H1 (cell line): ENCODE results near the gene SPATS1. TPM values are rescaled to one million over a fixed set of nuclear protein-coding genes. Genes with fewer than 3 reads are reported as not detected.

ENCODE experiments used
- CTCF ChIA-PET: fragments of 300-600 bp; sonication (Branson Sonifier 250); formaldehyde crosslinking; loops from one replicate; lab custom pipeline; 2021; ENCODE audit not compliant: partially characterized antibody; lab: Charles Lee
- POLR2A ChIA-PET: fragments of 300-600 bp; sonication (Branson Sonifier 250); formaldehyde crosslinking; loops from one replicate; lab custom pipeline; 2021; ENCODE audit warnings: inconsistent platforms; ENCODE audit not compliant: partially characterized antibody; lab: Charles Lee
- DNase-seq, 2 experiments: peaks; one replicate each; pipeline versions ENCODE4 v3.0.0 to v3.0.0-alpha.2; 2010 to 2022; ENCODE audit warnings: low spot score in 2 of 2, low read depth in 1 of 2, mixed read lengths in 1 of 2
- FAIRE-seq: peaks from 2 replicates; lab custom pipeline; 2011; peaks lifted over from hg19 to GRCh38; lab: Jason Lieb, UNC
- H2AFZ ChIP-seq: 2 replicates; pipeline ENCODE4 v1.8.1; 2012; ENCODE audit warnings: low read length, inconsistent platforms
- H2AK5ac ChIP-seq: 2 replicates; pipeline ENCODE4 v1.6.1; 2013; ENCODE audit warnings: low read depth, low read length
- H2BK120ac ChIP-seq: replicated peaks from 2 replicates; pipeline ENCODE3; 2013; ENCODE audit warnings: low read depth, low read length, inconsistent platforms
- H2BK12ac ChIP-seq: 2 replicates; pipeline ENCODE4 v1.6.1; 2013; ENCODE audit warnings: low read depth, low read length
- H2BK15ac ChIP-seq: 2 replicates; pipeline ENCODE4 v1.6.1; 2013; ENCODE audit warnings: low read length
- H2BK20ac ChIP-seq: 2 replicates; pipeline ENCODE4 v1.6.1; 2013; ENCODE audit warnings: low read length
- H2BK5ac ChIP-seq: 2 replicates; pipeline ENCODE4 v1.6.1; 2013; ENCODE audit warnings: low read depth, low read length
- H3K14ac ChIP-seq: 2 replicates; pipeline ENCODE4 v1.6.1; 2013; ENCODE audit warnings: inconsistent platforms; ENCODE audit not compliant: insufficient read length
- H3K18ac ChIP-seq: 2 replicates; pipeline ENCODE4 v1.6.1; 2013; ENCODE audit warnings: low read length; ENCODE audit errors: extremely low read depth
- H3K23ac ChIP-seq: 2 replicates; pipeline ENCODE4 v1.6.1; 2013; ENCODE audit warnings: inconsistent platforms; ENCODE audit not compliant: insufficient read length
- H3K23me2 ChIP-seq: 2 replicates; pipeline ENCODE4 v1.6.1; 2013; ENCODE audit warnings: low read depth, low read length
- H3K27ac ChIP-seq: 2 replicates; pipeline ENCODE4 v1.6.1; 2011; ENCODE audit warnings: low read depth, low read length, inconsistent platforms
- H3K27me3 ChIP-seq, 4 experiments: replicated peaks in 1 of 4; 1 replicate in 1 of 4; 2 replicates in 3 of 4; pipeline versions ENCODE4 v1.6.1 to v1.8.1; 2011 to 2013; ENCODE audit warnings: low read length in 3 of 4, mild to moderate bottlenecking in 3 of 4, inconsistent platforms in 2 of 4, mixed read lengths in 2 of 4, moderate library complexity in 1 of 4; ENCODE audit not compliant: control insufficient read depth in 3 of 4, insufficient read depth in 3 of 4; ENCODE audit errors: extremely low read depth in 1 of 4
- H3K36me3 ChIP-seq, 4 experiments: 2 replicates each; pipeline versions ENCODE4 v1.6.1 to v1.8.1; 2011 to 2013; ENCODE audit warnings: mild to moderate bottlenecking in 4 of 4, low read length in 3 of 4, moderate library complexity in 2 of 4, control low read depth in 1 of 4, inconsistent platforms in 1 of 4; ENCODE audit not compliant: insufficient read depth in 4 of 4, control insufficient read depth in 2 of 4
- H3K4ac ChIP-seq: replicated peaks from 2 replicates; pipeline ENCODE3; 2013; ENCODE audit warnings: low read length, low read depth, mixed read lengths, inconsistent platforms; ENCODE audit not compliant: insufficient read length
- H3K4me1 ChIP-seq, 4 experiments: replicated peaks in 1 of 4; 1 replicate in 1 of 4; 2 replicates in 3 of 4; pipeline versions ENCODE4 v1.6.1 to v1.8.1; 2011 to 2013; ENCODE audit warnings: low read length in 3 of 4, inconsistent platforms in 2 of 4, mixed read lengths in 1 of 4; ENCODE audit not compliant: insufficient read depth in 4 of 4, control insufficient read depth in 3 of 4
- H3K4me2 ChIP-seq, 2 experiments: 2 replicates each; pipeline versions ENCODE4 v1.6.1 to v1.8.1; 2011 to 2013; ENCODE audit warnings: low read depth in 2 of 2, low read length in 2 of 2, control low read depth in 1 of 2, inconsistent platforms in 1 of 2, mild to moderate bottlenecking in 1 of 2; ENCODE audit not compliant: insufficient read depth in 1 of 2
- H3K4me3 ChIP-seq, 4 experiments: fragments of 200-600, 300-600 bp in 1 of 4; sonication (generic), shearing (Covaris generic), sonication (Bioruptor Twin) in 1 of 4; 2 replicates each; pipeline versions ENCODE4 v1.5.1 to v1.8.1; 2011 to 2016; ENCODE audit warnings: low read length in 4 of 4, low read depth in 3 of 4, control low read depth in 2 of 4, inconsistent platforms in 2 of 4, mild to moderate bottlenecking in 2 of 4, mixed read lengths in 1 of 4, moderate library complexity in 1 of 4; ENCODE audit not compliant: insufficient read depth in 2 of 4; ENCODE audit errors: extremely low read depth in 1 of 4
- H3K56ac ChIP-seq: replicated peaks from 2 replicates; pipeline ENCODE3; 2013; ENCODE audit warnings: low read depth, mild to moderate bottlenecking, mixed read lengths, low read length, inconsistent platforms; ENCODE audit not compliant: insufficient read length
- H3K79me1 ChIP-seq: 2 replicates; pipeline ENCODE4 v1.6.1; 2013; ENCODE audit warnings: low read depth, low read length, control low read depth
- H3K79me2 ChIP-seq, 2 experiments: 2 replicates each; pipeline versions ENCODE4 v1.6.1 to v1.8.1; 2012 to 2013; ENCODE audit warnings: low read length in 2 of 2, mild to moderate bottlenecking in 2 of 2, inconsistent platforms in 1 of 2; ENCODE audit not compliant: insufficient read depth in 2 of 2, control insufficient read depth in 1 of 2
- H3K9ac ChIP-seq, 4 experiments: replicated peaks in 1 of 4; 1 replicate in 1 of 4; 2 replicates in 3 of 4; pipeline versions ENCODE4 v1.6.1 to v1.8.1; 2011 to 2013; ENCODE audit warnings: low read depth in 3 of 4, low read length in 3 of 4, control low read depth in 2 of 4, mild to moderate bottlenecking in 2 of 4, moderate library complexity in 2 of 4, inconsistent platforms in 1 of 4; ENCODE audit errors: extremely low read depth in 1 of 4
- H3K9me3 ChIP-seq, 2 experiments: 2 replicates each; pipeline versions ENCODE4 v1.6.1 to v1.8.1; 2012 to 2013; ENCODE audit warnings: mild to moderate bottlenecking in 2 of 2, moderate library complexity in 2 of 2, control low read depth in 1 of 2, inconsistent platforms in 1 of 2, low read depth in 1 of 2, low read length in 1 of 2, mixed read lengths in 1 of 2; ENCODE audit not compliant: insufficient read depth in 2 of 2
- H4K20me1 ChIP-seq, 2 experiments: replicated peaks in 1 of 2; 2 replicates each; pipeline versions ENCODE3 to v1.8.1; 2011 to 2013; ENCODE audit warnings: inconsistent platforms in 2 of 2, low read length in 2 of 2, mild to moderate bottlenecking in 1 of 2; ENCODE audit not compliant: insufficient read depth in 2 of 2, control insufficient read depth in 1 of 2
- H4K5ac ChIP-seq: 2 replicates; pipeline ENCODE4 v1.6.1; 2013; ENCODE audit warnings: low read length, low read depth, mixed read lengths, inconsistent platforms; ENCODE audit not compliant: insufficient read length
- H4K8ac ChIP-seq: 2 replicates; pipeline ENCODE4 v1.8.0; 2013; ENCODE audit warnings: mild to moderate bottlenecking, moderate library complexity, low read length, inconsistent platforms; ENCODE audit not compliant: insufficient read depth; ENCODE audit errors: extremely low read depth
- H4K91ac ChIP-seq: replicated peaks from 2 replicates; pipeline ENCODE3; 2013; ENCODE audit warnings: low read length, mixed read lengths, inconsistent platforms; ENCODE audit not compliant: insufficient read length
- ASH2L ChIP-seq: fragments of 200-600, 300-600 bp; sonication (generic); IDR thresholded peaks from one replicate; pipeline ENCODE4 v1.7.1; 2017; ENCODE audit warnings: low read length
- JUND ChIP-seq: IDR thresholded peaks from 2 replicates; pipeline ENCODE4 v1.6.1; 2011; ENCODE audit warnings: mild to moderate bottlenecking, improper control_type of control experiment, low read length
- KDM5A ChIP-seq: fragments of 200-600 bp; IDR thresholded peaks from 2 replicates; pipeline ENCODE4 v1.7.1; 2012; ENCODE audit warnings: mild to moderate bottlenecking, low read length, inconsistent platforms, mixed read lengths
- RAD21 ChIP-seq, 2 experiments: IDR thresholded peaks in 1 of 2; conservative IDR thresholded peaks in 1 of 2; 2 replicates each; pipeline ENCODE4 v1.6.1; 2011; ENCODE audit warnings: low read depth in 2 of 2, low read length in 2 of 2, improper control_type of control experiment in 1 of 2, inconsistent platforms in 1 of 2, mild to moderate bottlenecking in 1 of 2, moderate library complexity in 1 of 2
- TAF1 ChIP-seq: IDR thresholded peaks from 2 replicates; pipeline ENCODE4 v1.6.1; 2011; ENCODE audit warnings: mild to moderate bottlenecking, low read depth, low read length
- WGBS, 2 experiments: shearing (Covaris generic) in 1 of 2; methylation state at CpG; one replicate each; pipeline versions ENCODE4 v1.1.6 to v1.1.7; 2013 to 2015; ENCODE audit warnings: low lambda C conversion rate in 2 of 2, mixed read lengths in 2 of 2, inconsistent platforms in 1 of 2, low coverage in 1 of 2, missing lambda C conversion rate in 1 of 2; ENCODE audit not compliant: insufficient replicate concordance in 2 of 2, insufficient coverage in 1 of 2, insufficient read length in 1 of 2; ENCODE audit errors: extremely low coverage in 1 of 2, missing lambda C conversion rate in 1 of 2; 5-methylcytosine and 5-hydroxymethylcytosine counted together
- polyA plus RNA-seq, 7 experiments: library from polyadenylated mRNA; depleted of rRNA in 3 of 7; stranded (reverse) in 5 of 7; unstranded in 2 of 7; fragments of >200 nt in 5 of 7; fragments of 200-250 nt in 2 of 7; gene quantifications; 1 replicate in 5 of 7; 2 replicates in 1 of 7; 4 replicates in 1 of 7; pipeline versions ENCODE4 v1.2.1 to v1.2.3, GENCODE V29; 2011 to 2013; ENCODE audit warnings: missing spikeins in 2 of 7, mixed read lengths in 2 of 7
- total RNA-seq: library from RNA; stranded (reverse); fragmentation: NEBNext Ultra II Directional; extraction: Animal tissue kit (Norgen Biotek cat#: 25700); gene quantifications from 2 replicates; pipeline ENCODE4 v1.2.1, GENCODE V29; 2021

Gene SPATS1
- total and polyA plus RNA-seq, 2 of the 8 experiments (the other 6 are each of a cell fraction or from before 2014, with no cell fraction given), result not detected

GRCh38 chr6:44306710-44307109 is 35.7 kb upstream of the SPATS1 start:
- H3K36me3 ChIP-seq, result peaks cover 28 to 81% (median 72%) of the 10 kb centered on the region in 4 experiments
- POLR2A ChIA-PET, result interaction anchor here (0.6 to 6.9 kb wide), 12 partner anchors 9 to 673 kb away, joined by 3 to 81 read pairs (median 7); partner anchors contain the start of genes HSP90AB1 and SLC35B2
- H3K4ac ChIP-seq, result no peak overlapping the region
- no peak overlapping the region for H3K4me3 ChIP-seq
- H4K91ac ChIP-seq, result no peak overlapping the region
- H3K18ac ChIP-seq, result no peak overlapping the region
- no peak overlapping the region for H3K27ac ChIP-seq
- no peak overlapping the region for H2AK5ac ChIP-seq
- WGBS, 2 experiments, result 97% methylated on average over 8 of the region's 8 CpGs; no CpG with 5 or more reads in 1 of the 2 experiments
- no peak overlapping the region for H3K9ac ChIP-seq
- peaks cover 0 to 4% of the 10 kb centered on the region in 2 experiments; a peak in 1 of 4 replicates for H3K79me2 ChIP-seq
- DNase-seq (no peak), FAIRE-seq (no peak)
- H4K8ac ChIP-seq, result no peak overlapping the region
- H3K4me2 ChIP-seq, result no peak overlapping the region
- no peaks in the 10 kb centered on the region for H3K79me1 ChIP-seq
- no peak overlapping the region for H2BK15ac ChIP-seq
- peaks cover 2 to 4% of the 10 kb centered on the region in 2 experiments for H4K20me1 ChIP-seq
- no peaks in the 10 kb centered on the region for H3K23me2 ChIP-seq
- H2BK120ac ChIP-seq, result no peak overlapping the region
- H2AFZ ChIP-seq, result no peak overlapping the region
- no peak overlapping the region for H4K5ac ChIP-seq
- H3K9me3 ChIP-seq, result no peaks in the 10 kb centered on the region
- TF ChIP-seq TAF1 (no peak), JUND (no peak), RAD21 (IDR thresholded peaks at IDR 0.05 in 1 of 2, conservative IDR thresholded peaks at IDR 0.05 in 1 of 2; ENCODE audit: low read depth in 2 of 2, low read length in 2 of 2) (no peak), KDM5A (no peak), ASH2L (no peak)
- no peak overlapping the region for H2BK12ac ChIP-seq
- H3K23ac ChIP-seq, result no peak overlapping the region
- no peak overlapping the region for H2BK20ac ChIP-seq
- H3K27me3 ChIP-seq, result no peaks in the 10 kb centered on the region
- no peak overlapping the region for H2BK5ac ChIP-seq
- CTCF ChIA-PET, result interaction anchor here (1.5 to 13.9 kb wide), 8 partner anchors 4 to 228 kb away, joined by 4 to 330 read pairs (median 88); partner anchors contain the start of genes AARS2, NFKBIE, SLC35B2 and TMEM151B
- peaks cover 0 to 4% (median 0%) of the 10 kb centered on the region in 4 experiments; a peak in 1 of 7 replicates for H3K4me1 ChIP-seq
- no peak overlapping the region for H3K56ac ChIP-seq
- no peak overlapping the region for H3K14ac ChIP-seq
